Tibial artery (tissue), 4 donors: ENCODE data around the gene TNS3.

Experiments
- DNase-seq, 2 donors: peaks; one replicate each; pipeline ENCODE4 v3.0.0-alpha.2; 2019
- H3K27ac ChIP-seq, 2 donors: fragments of 200-600 bp; sonication (generic) in 1 of 2; 1 replicate in 1 of 2; 2 replicates in 1 of 2; pipeline ENCODE4 v1.5.1; 2018 to 2019; ENCODE audit warnings: mild to moderate bottlenecking in 1 of 2
- H3K27me3 ChIP-seq, 2 donors: fragments of 200-600 bp; sonication (generic) in 1 of 2; one replicate each; pipeline versions ENCODE4 v1.5.1 to v1.6.0; 2016 to 2019
- H3K36me3 ChIP-seq, 3 donors: fragments of 200-600 bp; sonication (generic) in 2 of 3; one replicate each; pipeline ENCODE4 v1.5.1; 2016 to 2019; ENCODE audit warnings: mild to moderate bottlenecking in 2 of 3
- H3K4me1 ChIP-seq, 4 donors: fragments of 200-600 bp; sonication (generic) in 2 of 4; 1 replicate in 3 of 4; 2 replicates in 1 of 4; pipeline ENCODE4 v1.5.1; 2016 to 2019
- H3K4me3 ChIP-seq, 2 donors: fragments of 200-600 bp; sonication (generic) in 1 of 2; 1 replicate in 1 of 2; 2 replicates in 1 of 2; pipeline ENCODE4 v1.5.1; 2018 to 2019; ENCODE audit warnings: mild to moderate bottlenecking in 2 of 2
- H3K9me3 ChIP-seq, 3 donors: fragments of 200-600 bp; sonication (generic) in 1 of 3; one replicate each; pipeline ENCODE4 v1.5.1; 2016 to 2019
- intact Hi-C: fragments of 100-400 bp; cut with DNase I; formaldehyde crosslinking; loops from one replicate; pipeline ENCODE4 v1.15.0; 2023; ENCODE audit warnings: low total_unique reads
- TF ChIP-seq, protein P1 (sequence below), 2 experiments: fragments of 200-600 bp in 1 of 2; fragments of 450-650 bp in 1 of 2; IDR thresholded peaks; one replicate each; pipeline ENCODE4 v1.5.1; 2017 to 2019; ENCODE audit warnings: antibody characterized with exemption in 2 of 2, mild to moderate bottlenecking in 1 of 2, moderate library complexity in 1 of 2

Gene TNS3

DNA sequence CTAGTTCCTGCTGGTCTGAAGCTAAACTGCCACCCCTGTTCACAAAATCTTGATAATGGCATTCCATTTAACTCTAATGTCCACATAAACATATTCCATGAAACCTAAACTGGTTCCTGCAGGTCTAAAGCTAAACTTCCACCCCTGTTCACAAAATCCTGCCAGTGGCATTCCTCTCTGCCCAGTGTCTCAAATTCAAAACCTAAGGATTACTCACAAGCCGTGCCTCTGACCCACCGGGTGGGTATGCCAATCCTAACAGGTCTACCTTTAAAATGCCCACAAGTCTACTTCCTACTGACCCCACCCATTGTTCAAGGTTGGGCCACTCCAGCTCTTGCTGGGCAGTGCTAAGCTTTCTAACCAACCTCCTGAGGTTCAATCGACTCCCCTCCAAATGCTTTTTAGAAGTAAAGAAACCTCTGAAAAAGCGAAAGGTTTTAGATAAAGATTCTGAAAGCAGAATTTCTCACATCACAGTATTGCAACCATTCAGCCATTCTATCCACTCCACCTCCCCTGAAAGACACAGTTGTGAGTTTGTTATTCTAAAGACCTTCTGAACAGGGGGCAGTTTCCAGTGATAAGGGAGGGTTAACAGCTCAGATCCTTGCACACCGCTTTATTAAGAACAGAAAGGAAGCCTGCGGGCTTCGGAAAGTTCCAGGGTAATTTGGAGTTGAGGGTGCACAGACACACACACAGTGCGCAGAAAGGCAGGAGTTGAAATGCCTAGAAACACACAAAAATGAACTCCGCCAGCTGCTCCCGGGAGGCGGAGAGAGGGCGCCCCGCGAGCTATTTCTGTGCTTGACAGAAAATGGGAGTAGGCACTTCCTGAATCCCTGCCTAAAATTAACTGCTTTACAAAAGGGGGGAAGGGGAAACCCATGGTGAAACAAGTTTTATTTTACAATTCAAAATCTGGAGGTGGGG is 87.7 kb downstream of the TNS3 start:
- peak overlapping the region; percentile 5 to 45 for H3K27ac ChIP-seq
- TF ChIP-seq, protein P1, sequence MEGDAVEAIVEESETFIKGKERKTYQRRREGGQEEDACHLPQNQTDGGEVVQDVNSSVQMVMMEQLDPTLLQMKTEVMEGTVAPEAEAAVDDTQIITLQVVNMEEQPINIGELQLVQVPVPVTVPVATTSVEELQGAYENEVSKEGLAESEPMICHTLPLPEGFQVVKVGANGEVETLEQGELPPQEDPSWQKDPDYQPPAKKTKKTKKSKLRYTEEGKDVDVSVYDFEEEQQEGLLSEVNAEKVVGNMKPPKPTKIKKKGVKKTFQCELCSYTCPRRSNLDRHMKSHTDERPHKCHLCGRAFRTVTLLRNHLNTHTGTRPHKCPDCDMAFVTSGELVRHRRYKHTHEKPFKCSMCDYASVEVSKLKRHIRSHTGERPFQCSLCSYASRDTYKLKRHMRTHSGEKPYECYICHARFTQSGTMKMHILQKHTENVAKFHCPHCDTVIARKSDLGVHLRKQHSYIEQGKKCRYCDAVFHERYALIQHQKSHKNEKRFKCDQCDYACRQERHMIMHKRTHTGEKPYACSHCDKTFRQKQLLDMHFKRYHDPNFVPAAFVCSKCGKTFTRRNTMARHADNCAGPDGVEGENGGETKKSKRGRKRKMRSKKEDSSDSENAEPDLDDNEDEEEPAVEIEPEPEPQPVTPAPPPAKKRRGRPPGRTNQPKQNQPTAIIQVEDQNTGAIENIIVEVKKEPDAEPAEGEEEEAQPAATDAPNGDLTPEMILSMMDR (IDR thresholded peaks at IDR 0.05): no peak
- H3K36me3 ChIP-seq: no peaks in the 10 kb centered on the region
- peak overlapping the region; percentile 17 to 20 for H3K4me3 ChIP-seq
- H3K4me1 ChIP-seq: peaks cover 0 to 47% (median 9%) of the 10 kb centered on the region in 4 donors
- peak; percentile 61 to 80 for DNase-seq
- intact Hi-C loops: no loop called here
- H3K27me3 ChIP-seq: no peaks in the 10 kb centered on the region
- H3K9me3 ChIP-seq: no peaks in the 10 kb centered on the region

DNA sequence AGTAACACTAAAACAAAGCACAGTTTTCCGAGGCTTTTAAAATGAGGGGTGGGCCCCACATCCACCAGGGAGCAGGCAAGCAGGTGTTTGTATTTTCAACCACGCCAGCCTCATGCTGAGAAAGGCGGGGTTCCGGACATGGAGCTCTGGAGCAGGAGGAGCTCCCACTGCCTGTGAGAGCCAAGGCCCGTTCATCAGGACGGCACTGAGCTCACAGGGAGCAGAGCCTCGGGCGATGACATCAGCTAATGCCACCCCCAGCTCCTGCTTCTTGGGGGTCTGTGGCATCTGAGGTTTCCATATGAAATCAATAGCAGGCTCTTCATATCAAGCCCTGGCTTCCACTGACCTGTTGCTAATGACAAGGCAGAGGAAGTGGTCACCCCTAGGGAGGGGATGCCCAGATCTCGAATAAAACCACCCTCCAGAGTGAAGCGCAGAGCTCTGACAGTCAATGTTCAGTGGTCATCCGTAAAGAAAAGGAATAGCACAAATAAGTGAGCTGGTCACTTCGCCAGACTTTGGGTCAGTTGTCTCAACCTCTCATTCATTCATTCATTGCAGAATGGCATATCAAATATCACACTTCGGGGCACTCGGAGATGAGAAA is 89.1 kb downstream of the TNS3 start:
- no peak for DNase-seq
- Histone ChIP-seq H3K4me3 (no peak overlapping the region), H3K4me1 (peaks cover 0 to 56% (median 13%) of the 10 kb centered on the region in 4 donors), H3K27me3 (no peaks in the 10 kb centered on the region), H3K36me3 (no peaks in the 10 kb centered on the region), H3K27ac (no peak overlapping the region), H3K9me3 (no peaks in the 10 kb centered on the region)
- intact Hi-C loops: no loop called here
- TF ChIP-seq, protein P1 (IDR thresholded peaks at IDR 0.05): no peak

DNA sequence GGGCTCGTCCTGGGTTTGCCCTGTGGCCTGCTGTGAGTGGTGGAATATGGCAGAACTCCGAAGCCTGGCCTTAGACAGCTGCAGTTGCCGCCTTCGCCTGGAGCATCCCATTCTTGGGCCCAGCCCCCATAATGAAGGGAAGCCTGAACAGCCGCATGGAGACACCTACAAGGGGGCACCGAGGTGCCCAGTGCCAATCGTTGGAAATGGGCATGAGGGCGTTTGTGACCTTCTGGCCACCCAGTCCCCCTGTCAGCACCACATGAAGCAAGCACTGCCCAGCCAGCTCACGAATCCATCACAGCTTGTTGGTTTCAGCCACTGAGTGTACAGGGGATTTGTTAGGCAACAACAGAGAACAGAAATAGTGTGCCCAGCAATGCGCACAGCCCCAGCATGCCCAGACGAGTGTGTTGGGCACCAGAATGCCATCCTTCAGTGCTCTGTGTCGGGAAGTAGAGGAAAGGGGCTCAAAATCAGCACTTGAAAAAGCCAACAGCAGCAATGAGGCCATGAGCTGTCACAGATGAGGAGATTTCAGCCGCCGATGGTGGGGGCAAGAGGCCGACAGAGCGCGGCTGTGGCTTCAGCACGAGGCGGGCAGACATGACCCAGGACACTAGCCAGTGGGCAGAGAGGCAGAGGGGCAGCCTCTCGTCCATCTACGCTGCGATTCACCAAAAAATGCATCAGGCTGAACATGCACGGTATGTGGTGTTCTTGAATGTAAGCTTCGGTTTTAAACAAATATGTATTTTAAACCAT is 91.2 kb downstream of the TNS3 start:
- intact Hi-C loops: no loop called here
- DNase-seq: no peak
- peaks cover 0 to 41% (median 12%) of the 10 kb centered on the region in 4 donors for H3K4me1 ChIP-seq

DNA sequence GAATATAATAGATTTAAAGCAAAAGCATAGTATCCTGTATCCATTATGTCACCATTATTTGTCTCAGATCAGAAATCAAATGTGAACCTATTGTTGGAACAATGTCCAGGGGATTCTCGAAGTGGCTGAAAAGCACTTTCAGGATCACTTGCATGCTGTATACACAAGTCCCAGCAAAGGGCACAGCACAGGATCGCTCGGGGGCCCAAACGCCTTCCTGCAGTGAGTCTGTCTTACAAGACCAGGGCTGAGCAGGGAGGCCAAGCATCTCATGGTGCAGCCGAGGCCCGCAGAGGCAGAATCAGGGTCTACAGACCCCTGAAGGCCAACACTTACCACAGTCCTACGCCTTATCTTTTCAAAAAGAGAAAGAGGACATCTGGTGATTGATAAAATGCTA is 92.3 kb downstream of the TNS3 start:
- Histone ChIP-seq H3K36me3 (no peaks in the 10 kb centered on the region), H3K27ac (no peak overlapping the region), H3K4me1 (peaks cover 0 to 41% (median 22%) of the 10 kb centered on the region in 4 donors), H3K27me3 (no peaks in the 10 kb centered on the region), H3K9me3 (no peaks in the 10 kb centered on the region), H3K4me3 (no peak overlapping the region)
- TF ChIP-seq, protein P1 (IDR thresholded peaks at IDR 0.05): no peak
- DNase-seq: no peak
- intact Hi-C loops: no loop called here

More for the DNA sequence above, 91.2 kb downstream of the TNS3 start:
- H3K36me3 ChIP-seq: no peaks in the 10 kb centered on the region
- no peaks in the 10 kb centered on the region for H3K27me3 ChIP-seq
- TF ChIP-seq, protein P1 (IDR thresholded peaks at IDR 0.05): no peak
- H3K9me3 ChIP-seq: no peaks in the 10 kb centered on the region
- H3K27ac ChIP-seq: no peak overlapping the region
- H3K4me3 ChIP-seq: no peak overlapping the region

DNA sequence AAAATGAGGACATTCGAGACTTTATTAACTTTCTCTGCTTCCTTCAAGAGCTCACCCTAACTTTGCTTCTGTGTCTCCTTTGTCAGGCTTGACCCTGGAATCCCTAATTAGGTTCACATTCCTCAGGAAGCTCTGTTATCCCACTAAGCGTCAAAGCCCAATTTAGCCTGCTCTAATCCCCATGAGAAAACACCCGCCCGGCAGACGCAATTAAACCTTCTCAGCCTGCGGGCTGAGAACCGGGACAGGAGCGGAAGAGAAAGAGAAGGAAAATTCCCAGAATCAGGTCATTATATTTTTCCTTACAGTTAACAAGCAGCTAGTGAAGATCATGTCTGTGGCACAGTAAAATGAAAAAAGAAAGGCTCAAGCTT is 93.0 kb downstream of the TNS3 start:
- H3K9me3 ChIP-seq: no peaks in the 10 kb centered on the region
- TF ChIP-seq, protein P1 (IDR thresholded peaks at IDR 0.05): no peak
- H3K4me1 ChIP-seq: peaks cover 0 to 41% (median 24%) of the 10 kb centered on the region in 4 donors
- no peaks in the 10 kb centered on the region for H3K27me3 ChIP-seq
- no peaks in the 10 kb centered on the region for H3K36me3 ChIP-seq
- H3K27ac ChIP-seq: peak overlapping the region in 1 of 2 donors; percentile 45
- H3K4me3 ChIP-seq: no peak overlapping the region
- DNase-seq: no peak
- intact Hi-C loops: no loop called here
